Stimulated activated CD8-positive, alpha-beta memory T cell treated with anti-CD3 and anti-CD28 coated beads, Interleukin-2, amount 100 ng/mL, for 1 hour (primary cell): Measurements from ENCODE around the gene FIG4.
"Not testable (repeated sequence)": the region's sequence is repeated elsewhere in the genome, so short reads cannot be mapped to it uniquely, and the experiment has no call there.

Experiments used
- DNase-seq, 2 donors: peaks; one replicate each; pipeline ENCODE4 v3.0.0-alpha.2; 2020; ENCODE audit warnings: low read depth in 2 of 2

The FIG4 gene

DNA sequence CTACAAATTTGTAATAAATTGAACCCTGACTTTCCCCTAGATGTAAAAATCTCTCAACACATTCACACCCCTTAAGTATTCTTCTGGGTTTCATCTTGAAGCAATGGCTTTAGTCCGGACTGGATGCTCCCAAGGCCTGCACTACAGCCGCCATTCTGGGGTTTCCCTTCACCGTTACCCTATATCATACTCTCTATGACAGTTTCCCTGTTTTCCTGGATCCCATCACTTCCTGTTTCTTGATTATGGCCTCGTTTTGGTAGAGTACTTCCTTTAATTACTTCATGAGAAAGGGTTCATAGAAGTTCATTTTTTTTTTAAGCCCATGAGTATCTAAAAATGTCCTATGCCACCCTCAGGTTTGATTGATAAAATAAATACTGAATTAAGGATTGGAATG, 11.7 kb downstream of the FIG4 start:
- no peak for DNase-seq

GRCh38 chr6:109705258-109705657, 14.2 kb downstream of the FIG4 start:
- peak; percentile 51 to 55 for DNase-seq

GRCh38 chr6:109706513-109706912, 15.4 kb downstream of the FIG4 start:
- DNase-seq, result no peak

DNA sequence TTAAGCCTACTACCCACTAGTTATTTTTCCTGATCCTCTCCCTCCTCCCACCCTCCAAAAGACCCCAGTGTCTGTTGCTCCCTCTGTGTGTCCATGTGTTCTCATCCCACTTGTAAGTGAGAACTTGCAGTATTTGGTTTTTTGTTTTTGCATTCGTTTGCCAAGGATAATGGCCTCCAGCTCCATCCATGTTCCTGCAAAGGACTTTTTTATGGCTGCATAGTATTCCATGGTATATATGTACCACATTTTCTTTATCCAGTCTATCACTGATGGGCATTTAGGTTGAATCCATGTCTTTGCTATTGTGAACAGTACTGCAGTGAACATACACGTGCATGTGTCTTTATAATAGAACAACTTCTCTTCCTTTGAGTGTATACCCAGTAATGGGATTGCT, 17.0 kb downstream of the FIG4 start:
- not testable (repeated sequence) for DNase-seq

DNA sequence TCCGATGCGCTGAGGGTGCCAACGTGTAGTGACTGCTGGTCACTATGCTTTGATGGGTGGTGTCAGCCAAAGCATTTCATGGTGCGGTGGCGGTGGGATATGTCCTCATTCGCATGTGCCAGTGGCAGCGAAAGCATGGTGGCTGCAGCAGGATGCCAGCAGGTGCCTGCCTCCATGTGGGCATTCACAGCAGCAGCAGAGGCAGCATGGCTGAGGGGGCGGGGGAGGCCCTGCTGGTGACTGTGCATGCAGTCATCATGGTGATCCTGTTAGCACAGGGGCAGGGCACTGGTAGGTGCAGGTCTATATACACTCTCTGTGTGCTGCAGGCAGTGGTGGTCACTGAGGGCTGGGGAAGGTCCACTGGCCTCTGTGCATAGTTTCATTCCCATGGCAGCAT, 22.0 kb downstream of the FIG4 start:
- no peak for DNase-seq

DNA sequence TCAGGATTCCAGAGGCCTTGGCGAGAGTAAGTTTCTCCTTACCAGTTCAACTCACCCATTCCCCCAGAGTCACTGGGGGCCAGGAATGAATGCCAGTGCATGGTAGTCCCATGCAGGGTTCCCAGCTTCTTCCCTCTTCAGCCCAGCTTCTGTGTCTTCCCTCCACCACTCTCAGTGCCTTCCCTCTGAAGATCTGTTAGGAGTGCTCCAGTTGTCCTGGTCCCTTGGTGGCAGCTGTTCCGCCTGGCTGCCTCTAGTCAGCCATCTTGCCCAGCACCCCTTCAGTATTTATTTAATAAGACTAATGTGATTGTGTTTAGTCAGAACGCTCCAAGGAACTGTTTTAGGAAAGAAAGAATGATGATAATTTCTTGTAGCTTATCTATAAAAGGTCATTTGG, 23.1 kb downstream of the FIG4 start:
- no peak for DNase-seq

DNA sequence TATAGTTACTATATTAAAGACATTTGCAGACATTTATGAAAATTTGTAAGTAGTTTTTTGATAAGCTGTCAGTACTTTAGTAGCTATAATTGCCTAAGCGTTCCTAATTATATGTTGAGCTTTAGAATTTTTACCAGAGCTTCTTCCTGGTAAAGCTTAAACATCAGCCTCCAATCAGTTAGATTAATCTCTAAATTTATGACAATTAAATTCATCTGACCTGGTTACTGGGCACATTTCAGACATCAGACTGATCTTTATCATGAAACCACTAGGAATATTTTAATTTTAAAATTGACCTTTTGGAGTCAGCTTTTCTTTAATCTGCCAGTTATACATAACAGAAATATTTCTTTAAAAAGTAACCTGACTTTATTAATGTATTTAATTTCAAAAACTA, 23.5 kb downstream of the FIG4 start:
- DNase-seq, result no peak

- no peak for DNase-seq
Measured at GRCh38 chr6:109715616-109716015, 24.5 kb downstream of the FIG4 start.

DNA sequence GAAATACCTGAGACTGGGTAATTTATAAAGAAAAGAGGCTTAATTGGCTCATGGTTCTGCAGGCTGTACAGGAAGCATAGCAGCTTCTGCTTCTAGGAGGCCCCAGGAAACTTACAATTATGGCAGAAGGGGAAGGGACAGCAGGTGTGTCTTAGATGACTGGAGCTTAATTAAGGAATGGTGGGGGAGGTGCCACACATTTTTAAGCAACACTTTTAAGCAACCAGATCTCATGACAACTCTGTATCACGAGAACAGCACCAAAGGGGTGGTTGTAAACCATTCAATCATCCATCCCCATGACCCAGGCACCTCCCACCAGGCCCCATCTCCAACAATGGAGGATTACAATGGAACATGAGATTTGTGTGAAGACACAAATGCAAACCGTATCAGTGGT, 26.9 kb downstream of the FIG4 start:
- no peak for DNase-seq

GRCh38 chr6:109718991-109719390, 27.9 kb downstream of the FIG4 start:
- no peak for DNase-seq

DNA sequence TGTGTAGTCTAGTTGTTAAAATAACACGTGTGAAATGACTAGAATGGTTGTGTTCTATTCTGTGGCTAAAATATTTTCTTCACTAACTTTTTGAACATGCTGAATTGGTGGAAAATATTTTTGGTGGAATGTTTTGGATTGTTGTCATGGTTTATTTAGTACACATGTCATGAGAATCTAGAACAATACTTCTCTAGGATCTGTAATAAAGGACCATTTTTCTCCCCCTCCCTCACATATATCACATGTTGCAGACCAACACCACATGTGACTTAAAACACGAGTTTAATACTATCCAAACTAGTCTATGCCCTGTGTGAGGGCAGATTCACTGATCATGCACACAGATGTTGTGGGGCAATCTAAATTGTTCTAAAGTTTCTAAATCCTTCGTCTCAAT, 29.2 kb downstream of the FIG4 start:
- DNase-seq, result no peak

DNA sequence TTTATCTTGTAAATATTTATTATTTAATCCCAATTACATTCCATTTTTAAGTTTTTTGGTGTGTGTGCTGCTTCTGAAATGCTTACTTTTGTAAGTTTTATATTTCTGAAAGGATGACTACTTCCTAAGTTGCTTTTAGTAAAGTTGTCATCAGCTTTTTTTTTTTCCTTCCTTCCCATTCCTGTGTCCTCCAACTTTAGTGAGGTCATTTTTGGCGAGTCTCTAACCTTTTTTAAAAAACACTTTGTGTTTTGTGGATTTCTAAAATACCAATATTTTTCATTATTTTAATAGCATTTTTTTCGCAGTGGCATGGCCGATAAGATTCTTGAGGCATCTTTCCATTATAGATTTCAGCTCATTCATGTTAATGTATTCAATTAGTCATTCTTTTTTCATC, 30.9 kb downstream of the FIG4 start:
- no peak for DNase-seq

DNA sequence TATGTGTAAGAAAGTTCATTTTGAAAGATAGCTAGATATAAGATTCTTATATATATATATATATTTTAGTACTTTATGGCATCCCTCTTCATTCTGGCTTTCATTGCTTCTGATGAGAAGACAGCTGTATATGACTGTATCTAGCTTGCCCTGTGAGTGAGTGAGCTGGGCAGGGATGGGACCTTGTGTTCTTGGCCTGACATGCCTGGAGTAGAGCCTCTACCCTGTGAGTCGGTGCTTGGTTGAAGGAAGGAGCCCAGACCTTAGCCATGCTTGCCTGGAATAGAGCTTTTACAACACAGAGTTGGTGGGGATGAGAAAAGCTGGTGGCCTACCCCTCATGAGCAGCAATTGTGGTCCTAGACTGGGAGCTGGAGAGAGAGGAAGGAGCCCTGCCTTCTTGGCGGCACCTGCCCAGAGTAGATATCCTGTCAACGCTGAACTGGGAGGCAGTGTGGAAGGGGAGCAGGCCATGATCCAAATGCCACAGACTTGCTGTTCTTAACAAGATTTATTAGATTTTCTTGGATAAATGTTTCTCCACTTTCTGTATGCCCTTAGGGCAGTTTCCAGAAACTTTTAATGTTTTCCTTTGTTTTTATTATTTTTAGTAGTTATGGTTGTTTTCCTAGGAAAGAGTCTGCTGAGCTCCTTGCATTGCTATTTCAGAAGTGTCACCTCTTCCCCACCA, 31.6 kb downstream of the FIG4 start:
- no peak for DNase-seq

- DNase-seq, result not testable (repeated sequence)
Measured at GRCh38 chr6:109725250-109725649, 34.2 kb downstream of the FIG4 start.

DNA sequence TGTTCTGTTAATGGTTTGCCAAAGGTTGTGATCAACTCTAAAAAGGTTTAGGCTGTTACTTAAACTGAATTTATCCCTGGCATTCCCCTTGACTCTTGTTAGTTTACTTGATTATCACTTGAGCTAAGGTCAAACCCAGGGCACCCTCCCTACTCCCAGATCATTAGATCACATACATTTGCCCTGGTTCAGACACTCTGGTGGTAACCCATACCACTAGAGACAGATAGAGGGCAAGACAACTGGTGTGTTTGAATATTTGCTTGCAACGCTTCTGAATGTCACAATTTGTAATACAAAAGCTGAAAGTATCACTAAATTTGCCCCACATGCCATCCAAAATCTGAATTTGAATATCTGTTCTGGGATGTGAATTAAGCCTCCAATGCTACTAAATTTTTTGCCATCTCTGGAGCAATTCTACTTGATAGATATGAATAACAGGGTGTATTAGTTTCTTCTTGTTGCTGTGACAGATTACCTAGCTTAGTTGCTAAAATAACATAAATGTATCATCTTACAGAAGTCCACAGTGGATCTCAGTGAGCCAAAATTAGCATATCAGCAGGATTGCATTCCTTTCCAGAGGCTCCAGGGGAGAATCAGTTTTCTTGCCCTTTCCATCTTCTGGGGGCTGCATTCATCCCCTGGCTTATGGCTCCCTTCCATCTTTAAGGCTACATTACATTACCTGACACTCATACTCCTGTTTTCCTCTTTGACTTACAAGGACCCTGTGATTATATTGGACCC, 45.4 kb downstream of the FIG4 start:
- no peak for DNase-seq

GRCh38 chr6:109738255-109738654, 47.2 kb downstream of the FIG4 start:
- no peak for DNase-seq

DNA sequence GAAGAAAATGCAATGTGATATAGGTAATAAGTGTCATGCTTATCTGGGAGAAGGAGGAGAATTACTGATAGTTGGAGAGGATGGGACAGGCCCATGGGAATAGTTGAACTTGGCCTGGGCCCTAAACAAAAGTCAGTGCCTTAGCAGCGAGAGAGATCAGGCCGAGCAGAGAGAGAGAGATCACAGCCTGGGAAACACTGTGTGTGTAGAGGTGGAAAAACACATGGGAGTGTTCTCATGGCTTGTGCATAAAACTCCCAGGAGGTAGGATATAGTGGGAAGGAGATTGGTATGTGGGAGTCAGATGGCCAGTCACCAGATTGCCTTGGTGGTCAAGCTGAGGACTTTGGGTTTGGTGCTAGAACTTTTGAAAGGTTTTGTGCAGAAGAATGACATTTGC, 47.6 kb downstream of the FIG4 start:
- DNase-seq, result no peak

GRCh38 chr6:109739686-109740085, 48.6 kb downstream of the FIG4 start:
- DNase-seq, result no peak

DNA sequence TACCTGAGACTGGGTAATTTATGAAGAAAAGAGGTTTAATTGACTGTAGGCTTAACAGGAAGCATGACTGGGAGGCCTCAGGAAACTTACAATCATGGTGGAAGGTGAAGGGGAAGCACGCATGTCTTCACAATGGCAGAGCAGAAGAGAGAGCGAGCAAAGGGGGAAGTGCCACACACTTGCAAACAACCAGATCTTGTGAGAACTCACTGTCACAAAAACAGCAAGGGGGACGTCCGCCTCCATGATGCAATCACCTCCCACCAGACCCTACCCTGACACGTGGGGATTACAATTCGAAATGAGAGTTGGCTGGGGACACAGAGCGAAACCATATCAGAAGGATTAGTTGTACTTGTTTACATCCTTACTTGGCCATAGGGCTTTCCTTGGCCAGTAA, 49.7 kb downstream of the FIG4 start:
- DNase-seq, result no peak

GRCh38 chr6:109743739-109744138, 52.6 kb downstream of the FIG4 start:
- no peak for DNase-seq

DNA sequence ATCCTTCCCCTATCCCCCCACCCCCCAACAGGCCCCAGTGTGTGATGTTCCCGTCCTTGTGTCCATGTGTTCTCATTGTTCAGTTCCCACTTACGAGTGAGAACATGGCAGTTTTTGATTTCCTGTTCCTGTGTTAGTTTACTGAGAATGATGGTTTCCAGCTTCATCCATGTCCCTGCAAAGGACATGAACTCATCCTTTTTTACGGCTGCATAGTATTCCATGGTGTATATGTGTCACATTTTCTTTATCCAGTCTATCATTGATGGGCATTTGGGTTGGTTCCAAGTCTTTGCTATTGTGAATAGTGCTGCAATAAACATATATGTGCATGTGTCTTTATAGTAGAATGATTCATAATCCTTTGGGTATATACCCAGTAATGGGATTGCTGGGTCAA, 53.7 kb downstream of the FIG4 start:
- DNase-seq, result not testable (repeated sequence)

DNA sequence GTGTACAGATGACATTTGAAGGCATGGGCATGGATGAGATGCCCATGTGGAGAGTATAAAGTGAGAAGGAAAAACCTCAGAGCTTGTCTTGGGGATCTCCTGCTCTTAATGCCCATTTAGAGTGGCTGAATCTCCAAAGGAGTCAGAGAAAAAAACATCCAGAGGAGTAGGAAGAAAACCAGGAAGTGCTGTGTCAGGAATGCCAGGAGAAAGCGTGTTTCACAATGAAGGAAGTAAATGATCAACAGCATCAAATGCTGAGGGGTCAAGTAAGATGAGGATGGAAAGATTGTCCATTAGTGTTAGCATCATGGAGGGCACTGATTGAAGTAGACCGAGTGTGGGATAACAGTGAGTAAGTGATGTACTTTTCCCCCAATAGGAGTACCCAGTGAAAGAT, 56.1 kb downstream of the FIG4 start:
- DNase-seq, result no peak

- no peak for DNase-seq
Measured at GRCh38 chr6:109759098-109759955, 68.2 kb downstream of the FIG4 start.
